HEK293 (cell line): Measurements from ENCODE around the gene CFAP299.

Experiments
- KLF16 ChIP-seq: fragments of 450-650 bp; formaldehyde crosslinking; IDR thresholded peaks from 2 replicates; pipeline ENCODE4 v1.5.1; 2017; ENCODE audit warnings: missing biosample characterization, missing genetic modification characterization
- PRDM1 ChIP-seq: fragments of 450-650 bp; formaldehyde crosslinking; IDR thresholded peaks from 2 replicates; pipeline ENCODE4; 2016; ENCODE audit warnings: missing biosample characterization, missing genetic modification characterization
- SALL2 ChIP-seq: fragments of 450-650 bp; formaldehyde crosslinking; IDR thresholded peaks from 2 replicates; pipeline ENCODE4 v1.5.0; 2017; ENCODE audit warnings: missing biosample characterization, mild to moderate bottlenecking, missing genetic modification characterization, borderline replicate concordance
- YY1 ChIP-seq: fragments of 450-650 bp; formaldehyde crosslinking; IDR thresholded peaks from 2 replicates; pipeline ENCODE4 v1.5.1; 2018; ENCODE audit warnings: missing biosample characterization, missing genetic modification characterization
- ZBTB8A ChIP-seq: fragments of 450-650 bp; formaldehyde crosslinking; IDR thresholded peaks from 2 replicates; pipeline ENCODE4 v1.5.1; 2016; ENCODE audit warnings: missing biosample characterization, missing genetic modification characterization
- ZEB2 ChIP-seq: fragments of 450-650 bp; formaldehyde crosslinking; IDR thresholded peaks from 2 replicates; pipeline ENCODE4 v1.5.1; 2016; ENCODE audit warnings: missing biosample characterization, missing genetic modification characterization
- ZNF274 ChIP-seq, 2 experiments: fragments of 200-500 bp in 1 of 2; fragments of 450-650 bp in 1 of 2; sonication (Bioruptor generic) in 1 of 2; formaldehyde crosslinking in 1 of 2; IDR thresholded peaks; 2 replicates each; pipeline versions ENCODE4 v1.5.1 to v1.6.1; 2014 to 2016; ENCODE audit warnings: borderline replicate concordance in 1 of 2, inconsistent platforms in 1 of 2, low read length in 1 of 2, missing biosample characterization in 1 of 2, missing genetic modification characterization in 1 of 2
- ZNF558 ChIP-seq: fragments of 450-650 bp; formaldehyde crosslinking; IDR thresholded peaks from 2 replicates; pipeline ENCODE4 v1.5.1; 2016; ENCODE audit warnings: missing biosample characterization, missing genetic modification characterization
- ZXDB ChIP-seq: fragments of 450-650 bp; formaldehyde crosslinking; IDR thresholded peaks from 2 replicates; pipeline ENCODE4 v1.5.1; 2016; ENCODE audit warnings: missing biosample characterization, missing genetic modification characterization
- TF ChIP-seq, protein P1 (sequence below): fragments of 450-650 bp; formaldehyde crosslinking; IDR thresholded peaks from 2 replicates; pipeline ENCODE4 v1.5.1; 2016; ENCODE audit warnings: missing biosample characterization, missing genetic modification characterization
- TF ChIP-seq, protein P2 (sequence below): sonication (generic); formaldehyde crosslinking; IDR thresholded peaks from 2 replicates; pipeline ENCODE4 v1.8.1; 2022; ENCODE audit warnings: mild to moderate bottlenecking, moderate library complexity, missing genetic modification reagents
- TF ChIP-seq, protein P3 (sequence below): fragments of 450-650 bp; formaldehyde crosslinking; IDR thresholded peaks from 2 replicates; pipeline ENCODE4 v1.5.1; 2016; ENCODE audit warnings: missing biosample characterization, missing genetic modification characterization
- TF ChIP-seq, protein P4 (sequence below): fragments of 450-650 bp; formaldehyde crosslinking; IDR thresholded peaks from 2 replicates; pipeline ENCODE4 v1.5.1; 2016; ENCODE audit warnings: missing biosample characterization, missing genetic modification characterization

DNA sequence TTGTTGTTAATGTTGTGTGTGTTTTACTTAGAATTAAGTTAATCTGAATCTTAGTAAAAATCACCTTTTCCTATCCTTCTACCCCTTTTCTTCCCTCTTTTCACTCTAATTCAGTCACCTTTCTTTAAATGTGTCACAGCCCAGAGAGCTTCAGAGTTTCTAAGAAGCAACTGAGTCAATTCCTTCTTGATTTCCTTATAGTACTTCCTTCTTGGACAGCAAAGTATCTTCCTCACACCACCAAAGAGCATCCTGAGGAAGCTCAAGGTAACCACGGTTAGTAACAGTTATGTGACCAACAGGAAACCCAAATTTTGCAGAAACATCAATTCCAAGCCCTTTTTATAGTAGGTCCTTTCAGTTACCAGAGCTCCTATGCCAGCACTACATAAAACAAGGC lies 451.8 kb downstream of the CFAP299 start:
- TF ChIP-seq, protein P1, sequence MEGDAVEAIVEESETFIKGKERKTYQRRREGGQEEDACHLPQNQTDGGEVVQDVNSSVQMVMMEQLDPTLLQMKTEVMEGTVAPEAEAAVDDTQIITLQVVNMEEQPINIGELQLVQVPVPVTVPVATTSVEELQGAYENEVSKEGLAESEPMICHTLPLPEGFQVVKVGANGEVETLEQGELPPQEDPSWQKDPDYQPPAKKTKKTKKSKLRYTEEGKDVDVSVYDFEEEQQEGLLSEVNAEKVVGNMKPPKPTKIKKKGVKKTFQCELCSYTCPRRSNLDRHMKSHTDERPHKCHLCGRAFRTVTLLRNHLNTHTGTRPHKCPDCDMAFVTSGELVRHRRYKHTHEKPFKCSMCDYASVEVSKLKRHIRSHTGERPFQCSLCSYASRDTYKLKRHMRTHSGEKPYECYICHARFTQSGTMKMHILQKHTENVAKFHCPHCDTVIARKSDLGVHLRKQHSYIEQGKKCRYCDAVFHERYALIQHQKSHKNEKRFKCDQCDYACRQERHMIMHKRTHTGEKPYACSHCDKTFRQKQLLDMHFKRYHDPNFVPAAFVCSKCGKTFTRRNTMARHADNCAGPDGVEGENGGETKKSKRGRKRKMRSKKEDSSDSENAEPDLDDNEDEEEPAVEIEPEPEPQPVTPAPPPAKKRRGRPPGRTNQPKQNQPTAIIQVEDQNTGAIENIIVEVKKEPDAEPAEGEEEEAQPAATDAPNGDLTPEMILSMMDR (tag by site-specific recombination), result no peak
- TF ChIP-seq, protein P2, sequence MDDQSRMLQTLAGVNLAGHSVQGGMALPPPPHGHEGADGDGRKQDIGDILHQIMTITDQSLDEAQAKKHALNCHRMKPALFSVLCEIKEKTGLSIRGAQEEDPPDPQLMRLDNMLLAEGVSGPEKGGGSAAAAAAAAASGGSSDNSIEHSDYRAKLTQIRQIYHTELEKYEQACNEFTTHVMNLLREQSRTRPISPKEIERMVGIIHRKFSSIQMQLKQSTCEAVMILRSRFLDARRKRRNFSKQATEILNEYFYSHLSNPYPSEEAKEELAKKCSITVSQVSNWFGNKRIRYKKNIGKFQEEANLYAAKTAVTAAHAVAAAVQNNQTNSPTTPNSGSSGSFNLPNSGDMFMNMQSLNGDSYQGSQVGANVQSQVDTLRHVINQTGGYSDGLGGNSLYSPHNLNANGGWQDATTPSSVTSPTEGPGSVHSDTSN (CRISPR knock-in tag), result no peak
- no peak for TF ChIP-seq ZNF274 (IDR thresholded peaks at IDR 0.05; ENCODE audit: low read length)
- TF ChIP-seq ZNF274 (tag by site-specific recombination; IDR thresholded peaks at IDR 0.05; ENCODE audit: borderline replicate concordance), result no peak
- no peak for TF ChIP-seq KLF16 (tag by site-specific recombination)
- no peak for TF ChIP-seq ZBTB8A (tag by site-specific recombination)
- TF ChIP-seq, protein P3, sequence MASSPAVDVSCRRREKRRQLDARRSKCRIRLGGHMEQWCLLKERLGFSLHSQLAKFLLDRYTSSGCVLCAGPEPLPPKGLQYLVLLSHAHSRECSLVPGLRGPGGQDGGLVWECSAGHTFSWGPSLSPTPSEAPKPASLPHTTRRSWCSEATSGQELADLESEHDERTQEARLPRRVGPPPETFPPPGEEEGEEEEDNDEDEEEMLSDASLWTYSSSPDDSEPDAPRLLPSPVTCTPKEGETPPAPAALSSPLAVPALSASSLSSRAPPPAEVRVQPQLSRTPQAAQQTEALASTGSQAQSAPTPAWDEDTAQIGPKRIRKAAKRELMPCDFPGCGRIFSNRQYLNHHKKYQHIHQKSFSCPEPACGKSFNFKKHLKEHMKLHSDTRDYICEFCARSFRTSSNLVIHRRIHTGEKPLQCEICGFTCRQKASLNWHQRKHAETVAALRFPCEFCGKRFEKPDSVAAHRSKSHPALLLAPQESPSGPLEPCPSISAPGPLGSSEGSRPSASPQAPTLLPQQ (tag by site-specific recombination), result no peak
- no peak for TF ChIP-seq YY1 (tag by site-specific recombination)
- no peak for TF ChIP-seq SALL2 (tag by site-specific recombination)
- TF ChIP-seq ZNF558 (tag by site-specific recombination), result no peak
- TF ChIP-seq ZEB2 (tag by site-specific recombination), result no peak
- TF ChIP-seq, protein P4, sequence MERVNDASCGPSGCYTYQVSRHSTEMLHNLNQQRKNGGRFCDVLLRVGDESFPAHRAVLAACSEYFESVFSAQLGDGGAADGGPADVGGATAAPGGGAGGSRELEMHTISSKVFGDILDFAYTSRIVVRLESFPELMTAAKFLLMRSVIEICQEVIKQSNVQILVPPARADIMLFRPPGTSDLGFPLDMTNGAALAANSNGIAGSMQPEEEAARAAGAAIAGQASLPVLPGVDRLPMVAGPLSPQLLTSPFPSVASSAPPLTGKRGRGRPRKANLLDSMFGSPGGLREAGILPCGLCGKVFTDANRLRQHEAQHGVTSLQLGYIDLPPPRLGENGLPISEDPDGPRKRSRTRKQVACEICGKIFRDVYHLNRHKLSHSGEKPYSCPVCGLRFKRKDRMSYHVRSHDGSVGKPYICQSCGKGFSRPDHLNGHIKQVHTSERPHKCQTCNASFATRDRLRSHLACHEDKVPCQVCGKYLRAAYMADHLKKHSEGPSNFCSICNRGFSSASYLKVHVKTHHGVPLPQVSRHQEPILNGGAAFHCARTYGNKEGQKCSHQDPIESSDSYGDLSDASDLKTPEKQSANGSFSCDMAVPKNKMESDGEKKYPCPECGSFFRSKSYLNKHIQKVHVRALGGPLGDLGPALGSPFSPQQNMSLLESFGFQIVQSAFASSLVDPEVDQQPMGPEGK (tag by site-specific recombination), result no peak
- no peak for TF ChIP-seq ZXDB (tag by site-specific recombination)
- no peak for TF ChIP-seq PRDM1 (tag by site-specific recombination)
